NCI-H2227 (cell line): ENCODE data around the gene ARHGEF1.
"Not testable (repeated sequence)": the region's sequence is repeated elsewhere in the genome, so short reads cannot be mapped to it uniquely, and the experiment has no call there.

ENCODE experiments used
- DNase-seq: peaks from one replicate; lab custom pipeline; 2025; ENCODE audit not compliant: unreplicated experiment; lab: John Stamatoyannopoulos, UW

ARHGEF1 gene

DNA sequence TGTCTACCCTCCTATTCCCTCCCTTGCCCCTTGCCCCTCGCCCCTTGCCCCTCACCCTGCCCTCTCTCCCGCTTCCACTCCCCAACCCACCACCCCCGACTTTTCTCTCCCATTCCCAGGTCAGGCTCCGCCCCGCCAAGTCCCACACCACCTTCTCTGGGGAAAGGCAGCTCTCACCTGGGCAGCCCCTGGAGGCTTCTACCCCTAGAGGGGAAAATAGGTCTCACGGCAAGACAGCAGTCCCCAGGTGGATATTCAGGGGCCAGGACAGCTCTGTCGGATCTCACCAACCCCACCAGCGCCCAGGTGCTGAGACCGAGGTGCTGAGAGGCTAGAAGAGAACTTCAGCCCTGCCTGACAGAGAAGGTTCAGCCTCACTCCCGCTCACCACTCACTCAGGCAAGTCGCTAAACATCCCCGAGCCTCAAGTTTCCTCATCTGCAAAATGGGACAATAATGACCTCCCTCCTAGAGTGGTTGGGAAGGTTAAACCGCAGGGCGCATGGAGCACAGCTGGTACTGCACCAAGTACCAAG lies 46.6 kb downstream of the ARHGEF1 start:
- DNase-seq, result no peak

DNA sequence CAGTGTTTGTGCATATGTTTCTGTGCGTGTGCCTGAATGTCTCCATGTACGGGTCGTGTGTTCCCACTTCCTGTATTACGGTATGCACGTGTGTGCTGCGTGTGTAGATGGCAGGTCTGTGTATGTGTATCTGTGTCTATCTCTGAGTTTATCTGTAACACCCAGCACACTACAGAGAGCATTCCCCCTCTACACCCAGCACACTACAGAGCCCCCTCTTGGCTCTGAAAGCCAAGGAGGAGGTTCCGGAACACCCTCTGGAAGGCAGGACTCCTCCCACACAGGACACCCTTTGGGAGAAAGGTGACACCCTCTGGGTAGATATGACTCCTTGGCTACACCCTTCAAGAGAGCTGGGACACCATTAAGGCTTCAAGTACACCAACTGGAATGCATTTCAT lies 47.3 kb downstream of the ARHGEF1 start:
- DNase-seq, result no peak

DNA sequence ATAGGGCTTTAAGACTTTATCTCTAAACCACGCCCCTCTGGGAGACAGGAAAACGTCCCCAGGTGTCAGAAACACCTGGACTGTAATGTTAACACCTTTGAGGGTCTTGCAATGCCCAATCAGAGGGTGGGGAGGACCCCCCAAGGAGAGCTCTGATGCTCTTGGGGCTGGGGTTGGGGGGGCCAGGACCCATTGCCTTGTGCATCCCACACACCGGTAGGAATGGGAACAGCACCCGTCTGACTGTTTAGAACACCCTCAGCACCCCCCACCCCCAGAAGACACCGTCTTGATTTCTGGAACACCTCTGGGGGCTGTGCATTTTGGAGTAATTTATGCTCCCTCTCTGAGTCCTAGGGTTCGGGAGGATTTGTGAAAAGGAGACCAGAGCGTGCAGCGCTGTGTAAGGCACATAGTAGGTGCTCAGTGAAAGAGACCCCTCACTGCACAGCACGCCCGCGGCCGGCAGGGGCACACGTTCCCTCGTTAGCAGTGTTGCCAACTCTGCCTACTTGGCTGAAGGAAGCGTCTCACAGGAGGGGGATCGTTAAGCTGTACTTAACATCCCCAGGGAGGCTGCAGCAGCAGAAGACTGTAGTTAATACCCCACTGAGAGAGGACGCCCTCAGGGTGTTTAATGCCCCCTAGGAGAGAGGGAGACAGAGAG lies 48.1 kb downstream of the ARHGEF1 start:
- DNase-seq, result peak; percentile 59

DNA sequence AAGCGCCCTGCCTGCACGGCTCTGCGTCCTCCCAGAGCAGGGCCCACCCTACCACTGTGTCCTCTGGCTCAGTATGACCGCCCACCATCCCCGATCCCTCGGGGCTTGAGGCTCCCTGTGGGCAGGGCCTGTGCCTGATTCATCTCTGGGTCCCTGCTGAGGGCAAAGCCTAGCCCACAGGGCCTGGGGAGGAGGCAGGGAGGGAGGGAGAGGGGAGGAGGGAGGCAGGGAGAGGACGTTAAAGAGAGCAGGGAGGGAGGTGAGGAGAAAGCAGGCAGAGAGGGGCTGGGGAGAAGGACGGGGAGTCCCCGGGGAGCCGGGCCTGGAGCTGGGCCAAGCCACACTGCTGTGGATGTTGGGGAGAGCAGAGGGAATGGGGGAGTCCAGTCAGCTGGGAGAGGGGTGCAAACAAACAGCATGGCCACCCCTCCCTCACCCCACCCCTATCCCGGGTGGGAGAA lies 49.3 kb downstream of the ARHGEF1 start:
- DNase-seq, result no peak

- peak; percentile 58 for DNase-seq
Observed at GRCh38 chr19:41932720-41933332, 49.8 kb downstream of the ARHGEF1 start.

GRCh38 chr19:41933693-41934426 lies 50.9 kb downstream of the ARHGEF1 start:
- no peak for DNase-seq

GRCh38 chr19:41934849-41935374 lies 51.9 kb downstream of the ARHGEF1 start:
- peak; percentile 93 for DNase-seq

- DNase-seq, result no peak
Observed at GRCh38 chr19:41935760-41936415, 52.9 kb downstream of the ARHGEF1 start.

- DNase-seq, result no peak
Observed at GRCh38 chr19:41936416-41936850, 53.4 kb downstream of the ARHGEF1 start.

GRCh38 chr19:41936961-41937360 lies 54.0 kb downstream of the ARHGEF1 start:
- DNase-seq, result no peak

- no peak for DNase-seq
Observed at GRCh38 chr19:41937525-41938468, 54.8 kb downstream of the ARHGEF1 start.

DNA sequence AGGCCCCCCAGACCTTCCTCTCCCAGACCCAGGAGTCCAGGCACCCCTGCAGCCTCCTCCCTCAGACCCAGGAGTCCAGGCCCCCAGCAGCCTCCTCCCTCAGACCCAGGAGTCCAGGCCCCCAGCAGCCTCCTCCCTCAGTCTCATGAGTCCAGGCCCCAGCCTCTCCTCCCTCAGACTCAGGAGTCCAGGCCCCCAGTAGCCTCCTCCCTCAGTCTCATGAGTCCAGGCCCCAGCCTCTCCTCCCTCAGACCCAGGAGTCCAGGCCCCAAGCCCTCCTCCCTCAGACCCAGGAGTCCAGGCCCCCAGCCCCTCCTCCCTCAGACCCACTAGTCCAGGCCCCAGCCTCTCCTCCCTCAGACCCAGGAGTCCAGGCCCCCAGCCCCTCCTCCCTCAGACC lies 56.2 kb downstream of the ARHGEF1 start:
- not testable (repeated sequence) for DNase-seq

DNA sequence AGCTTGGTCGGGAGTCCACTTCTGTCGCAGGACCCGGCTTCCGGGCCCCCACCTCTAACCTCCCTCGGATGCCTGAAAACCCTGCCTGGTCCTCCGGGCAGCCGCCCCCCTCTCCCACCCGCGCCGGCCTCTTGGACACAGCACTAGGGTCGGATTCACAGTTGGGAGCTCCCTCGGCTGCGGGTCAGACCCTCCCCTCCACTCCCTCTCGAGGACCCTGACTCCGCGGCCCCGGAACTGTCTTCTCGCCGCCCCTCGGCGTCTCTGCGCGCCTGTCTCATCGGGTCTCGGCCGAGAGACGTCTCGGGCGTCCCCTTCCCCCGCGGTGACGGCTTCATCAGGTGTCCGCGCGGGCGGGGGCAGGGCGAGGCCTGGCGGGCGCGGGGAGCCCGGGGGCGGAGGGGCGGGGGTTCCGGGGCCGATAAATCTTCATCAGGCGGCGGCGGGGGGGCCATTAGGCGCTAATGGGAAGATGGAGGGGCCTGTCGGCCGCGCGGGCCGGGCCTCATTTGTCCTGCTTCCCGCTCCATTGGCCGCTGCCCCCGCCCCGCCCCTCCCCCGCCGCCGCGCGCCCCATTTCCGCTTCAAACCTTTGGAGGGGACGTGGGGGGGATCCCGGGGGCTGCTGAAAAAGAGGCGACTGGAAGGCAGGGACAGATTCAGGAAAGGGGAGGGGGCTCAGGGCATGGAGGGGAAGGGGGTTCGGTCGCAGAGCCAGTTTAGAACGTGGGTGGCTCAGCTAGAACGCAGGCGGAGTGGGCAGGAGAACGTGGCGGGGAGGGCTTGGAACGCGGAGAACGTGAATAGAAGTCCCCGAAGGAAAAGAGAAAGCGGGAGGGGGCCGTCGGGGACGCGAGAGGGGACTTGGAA lies 57.1 kb downstream of the ARHGEF1 start:
- DNase-seq, result peak; percentile 92

DNA sequence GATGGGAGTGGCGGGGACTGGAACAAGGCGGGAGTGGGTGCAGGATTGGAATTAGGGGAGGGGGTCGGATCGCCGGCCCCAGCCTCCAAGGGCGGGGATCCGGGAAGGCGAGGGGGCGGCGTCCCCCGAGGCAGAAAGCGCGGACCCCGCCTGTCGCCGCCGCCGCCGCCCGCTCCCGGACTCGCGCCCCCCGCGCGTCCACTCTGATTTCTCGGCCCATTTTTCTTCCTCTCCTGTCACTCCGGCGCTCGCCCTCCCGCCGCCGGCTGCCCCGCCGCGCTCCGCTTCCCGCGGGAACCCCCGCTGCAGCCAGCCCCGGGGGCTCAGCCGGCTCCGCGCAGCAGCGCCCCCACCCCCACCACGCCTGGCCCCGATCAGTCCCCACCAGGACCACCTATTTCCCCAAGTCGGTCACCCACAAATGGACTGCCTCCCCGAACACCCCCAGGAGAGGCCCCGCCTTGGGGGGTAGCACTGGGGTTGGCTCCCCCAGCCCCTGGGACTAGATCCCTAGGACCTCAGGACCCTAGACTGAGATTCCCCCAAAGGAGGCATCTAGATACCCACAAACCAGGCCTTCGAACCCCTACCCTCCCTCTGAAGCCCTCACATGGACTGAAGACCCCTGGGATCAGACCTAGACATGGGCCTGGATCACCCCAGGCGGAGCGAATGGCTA lies 57.9 kb downstream of the ARHGEF1 start:
- peak; percentile 85 for DNase-seq

DNA sequence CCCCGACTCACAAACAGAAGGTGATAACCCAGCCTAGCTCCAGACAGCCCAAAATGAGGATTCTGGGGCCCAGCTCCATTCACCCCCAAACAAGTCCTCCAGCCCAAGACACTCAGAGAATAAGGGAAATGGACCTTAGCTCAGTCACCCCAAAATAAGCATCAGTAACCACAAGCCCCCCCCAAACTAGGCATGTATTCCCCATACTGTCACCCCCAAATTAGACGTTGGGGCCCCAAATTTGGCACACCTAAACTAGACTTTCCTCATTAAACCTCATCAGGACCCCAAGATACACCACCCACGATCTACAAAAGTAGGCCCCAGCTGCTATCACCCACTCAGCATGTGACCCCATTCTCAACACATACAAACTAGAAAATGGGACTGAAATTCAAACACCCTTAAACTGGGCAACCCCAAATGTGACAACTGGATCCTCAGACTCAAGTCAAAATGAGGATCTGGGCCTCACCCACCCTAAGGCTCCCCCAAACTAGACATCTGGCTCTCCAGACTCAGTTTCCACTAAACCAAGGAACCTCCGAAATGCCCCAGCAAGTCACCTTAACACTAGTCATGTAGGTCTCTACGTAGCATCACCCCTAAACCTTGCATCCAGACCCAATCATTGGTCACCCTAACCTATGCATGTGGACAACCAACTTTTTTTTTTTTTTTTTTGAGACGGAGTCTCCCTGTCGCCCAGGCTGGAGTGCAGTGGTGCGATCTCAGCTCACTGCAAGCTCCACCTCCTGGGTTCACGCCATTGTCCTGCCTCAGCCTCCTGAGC lies 58.6 kb downstream of the ARHGEF1 start:
- no peak for DNase-seq

DNA sequence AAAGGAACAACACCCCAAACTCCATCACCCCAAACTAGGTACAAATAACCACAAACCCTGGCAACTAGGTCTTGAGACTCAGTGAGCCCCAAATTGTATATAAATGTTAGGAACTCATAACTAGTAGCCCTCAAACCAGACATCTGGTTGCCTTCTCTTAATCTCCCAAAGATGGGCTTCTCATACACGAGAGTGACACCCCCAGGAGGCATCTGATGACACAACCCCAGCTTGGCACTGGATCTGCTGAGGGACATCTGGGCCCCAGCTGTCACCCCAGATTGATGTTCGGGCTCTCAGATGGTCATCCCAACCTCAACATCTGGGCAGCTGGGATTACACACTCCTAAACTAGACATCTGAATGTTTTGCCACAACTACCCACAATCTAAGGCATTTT lies 61.4 kb downstream of the ARHGEF1 start:
- no peak for DNase-seq

GRCh38 chr19:41945135-41945766 lies 62.3 kb downstream of the ARHGEF1 start:
- no peak for DNase-seq
